GM21825 (cell line): ENCODE results near the gene POMC.
"Not testable (repeated sequence)": the region's sequence is repeated elsewhere in the genome, so short reads cannot be mapped to it uniquely, and the experiment has no call there.

Experiments
- ATAC-seq: cut with Tn5 transposase; IDR thresholded peaks from one replicate; pipeline ENCODE4 v1.9.1; 2021; ENCODE audit warnings: mild to moderate bottlenecking, moderate library complexity; ENCODE audit not compliant: unreplicated experiment

Gene POMC

DNA sequence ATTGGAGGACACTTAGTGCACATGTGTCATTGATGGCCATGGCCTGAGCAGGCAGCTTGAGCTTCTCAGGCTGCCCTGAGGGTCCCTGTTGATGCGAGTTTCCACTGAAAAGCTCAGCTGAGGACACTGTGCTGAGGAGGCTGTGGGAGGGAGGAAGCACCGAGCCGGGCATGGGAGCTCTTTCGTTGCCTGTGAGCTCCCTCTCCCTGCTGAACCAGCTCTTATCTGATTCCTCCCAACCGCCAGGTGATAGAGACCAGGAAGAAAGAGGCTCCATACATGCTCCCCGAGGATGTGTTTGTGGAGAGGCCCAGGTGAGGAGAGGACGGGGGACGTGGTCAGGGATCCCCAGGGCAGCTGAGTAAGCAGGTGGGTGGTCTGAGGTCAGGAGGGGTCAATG lies 27.3 kb downstream of the POMC start:
- ATAC-seq, result no peak

DNA sequence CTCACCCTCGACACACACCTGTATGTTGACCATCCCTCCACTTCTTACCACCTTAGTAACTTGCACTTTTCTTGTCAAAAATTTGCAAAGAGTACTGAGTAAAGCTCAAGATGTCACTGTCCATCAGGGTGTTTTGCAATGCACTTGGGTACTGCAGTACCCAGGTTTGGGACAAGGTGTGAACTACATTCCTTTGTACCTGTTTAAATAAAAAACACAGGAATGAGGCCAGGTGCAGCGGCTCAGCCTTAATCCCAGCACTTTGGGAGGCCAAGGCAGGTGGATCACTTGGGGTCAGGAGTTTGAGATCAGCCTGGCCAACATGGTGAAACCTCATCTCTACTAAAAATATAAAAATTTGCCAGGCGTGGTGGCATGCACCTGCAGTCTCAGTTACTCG lies 27.8 kb downstream of the POMC start:
- ATAC-seq, result not testable (repeated sequence)

DNA sequence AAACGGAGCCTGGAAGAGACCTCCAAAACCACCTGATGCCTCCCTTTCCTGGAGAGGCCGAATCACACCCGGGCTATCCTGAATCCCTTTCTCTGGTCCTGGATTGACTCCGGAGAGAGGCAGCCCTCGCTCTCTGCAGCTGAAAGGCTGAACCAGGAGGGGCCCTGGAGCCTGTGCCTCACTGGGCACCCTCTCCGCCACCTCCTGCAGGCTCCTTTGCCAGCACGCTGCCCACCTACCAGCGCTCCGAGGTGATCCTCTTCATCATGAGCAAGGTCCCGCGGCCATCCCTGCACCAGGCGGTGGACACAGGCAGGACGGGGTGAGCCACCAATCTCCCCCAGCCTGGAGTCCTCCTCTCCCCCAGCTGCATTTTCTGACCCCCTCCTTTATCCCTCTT lies 35.7 kb downstream of the POMC start:
- no peak for ATAC-seq

DNA sequence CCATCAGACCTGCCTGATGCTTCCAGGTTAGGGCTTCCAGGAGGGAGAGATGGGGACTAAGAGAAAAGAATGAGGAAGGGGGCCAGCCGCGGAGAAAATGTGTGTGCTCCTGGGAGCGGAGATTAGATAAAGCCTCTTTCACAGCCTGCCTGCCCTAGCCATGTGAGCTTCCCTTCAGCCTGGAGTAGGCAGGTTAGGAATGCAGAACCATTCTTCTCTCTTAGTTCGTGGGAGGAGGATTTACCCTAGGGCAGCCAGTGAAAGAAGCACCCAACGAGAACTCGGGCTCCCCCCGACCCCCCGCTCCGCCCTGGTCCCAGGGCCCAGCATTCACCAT lies 36.1 kb downstream of the POMC start:
- ATAC-seq, result no peak

DNA sequence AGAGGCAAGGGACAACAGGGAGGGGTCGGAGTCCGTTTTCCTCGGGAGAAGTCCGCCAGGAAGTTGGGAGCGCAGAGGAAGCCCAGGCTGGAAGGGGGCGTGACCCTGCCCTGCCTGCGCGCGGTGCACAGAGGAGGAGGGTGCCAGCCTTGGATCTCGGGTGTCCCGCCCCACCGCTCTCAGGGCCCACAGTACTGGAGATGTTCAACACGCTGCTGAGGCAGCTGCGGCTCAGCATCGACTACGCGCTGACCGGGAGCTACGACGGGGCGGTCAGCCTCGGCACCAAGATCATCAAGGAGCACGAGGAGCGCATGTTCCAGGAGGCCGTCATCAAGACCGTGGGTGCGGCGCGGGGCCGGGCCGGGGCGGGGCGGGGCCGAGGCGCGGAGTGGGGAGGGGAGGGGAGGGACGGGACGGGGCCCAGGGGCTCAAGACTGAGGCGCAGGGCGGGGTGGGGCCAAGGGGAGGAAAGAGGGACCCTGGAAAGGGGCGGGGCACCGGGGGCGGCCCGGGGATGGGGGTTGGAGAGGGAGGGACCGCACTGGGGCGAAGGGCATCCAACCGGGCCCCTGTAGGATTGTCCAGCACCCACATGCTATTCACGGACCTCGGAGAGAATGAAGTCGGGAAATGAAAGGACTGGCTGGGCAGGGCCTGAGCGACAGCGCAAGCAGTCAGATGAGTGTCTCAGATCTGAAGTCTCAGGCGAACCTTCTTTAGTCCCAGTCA lies 36.6 kb downstream of the POMC start:
- ATAC-seq, result no peak

DNA sequence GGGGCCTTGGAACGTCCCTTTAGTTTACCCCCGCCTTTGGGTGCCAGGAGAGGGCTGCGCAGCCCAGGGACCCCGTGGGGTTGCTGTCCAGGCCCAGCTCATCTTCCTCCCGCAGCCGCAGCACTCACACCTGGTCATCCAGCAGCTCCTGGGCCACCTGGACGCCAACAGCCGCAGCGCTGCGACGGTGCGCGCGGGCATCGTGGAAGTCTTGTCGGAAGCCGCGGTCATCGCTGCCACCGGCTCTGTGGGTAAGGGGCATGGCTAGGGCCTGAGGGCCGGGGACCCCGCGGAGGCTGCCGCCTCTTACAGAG lies 37.2 kb downstream of the POMC start:
- ATAC-seq, result no peak

DNA sequence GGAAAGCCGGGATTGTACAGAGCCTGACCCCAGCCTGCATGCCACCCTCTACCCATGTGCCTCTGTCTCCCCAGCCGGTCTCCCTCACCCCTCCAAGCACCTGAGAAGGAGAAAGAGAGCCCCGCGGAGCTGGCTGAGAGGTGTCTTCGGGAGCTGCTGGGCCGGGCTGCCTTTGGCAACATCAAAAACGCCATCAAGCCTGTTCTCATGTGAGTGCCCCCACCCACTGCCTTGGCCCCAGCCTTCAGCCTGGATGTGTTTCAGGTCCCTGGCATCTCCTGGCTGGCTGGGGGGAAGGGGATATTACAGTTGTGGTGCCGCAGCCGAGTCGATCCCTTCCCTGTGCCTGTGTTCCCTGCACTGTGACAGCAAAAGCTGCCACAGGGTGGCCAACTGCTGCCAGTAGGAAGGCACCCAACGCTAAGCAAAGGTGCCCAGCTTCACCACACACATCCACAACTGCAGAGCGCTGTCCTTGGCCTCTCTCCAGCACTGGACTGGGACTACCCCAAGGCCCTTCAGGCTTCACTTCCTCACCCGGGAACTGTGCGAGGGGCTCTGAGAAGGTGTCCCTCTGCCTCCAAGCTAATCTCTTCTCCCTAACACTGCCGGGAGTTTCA lies 38.4 kb downstream of the POMC start:
- ATAC-seq, result no peak

DNA sequence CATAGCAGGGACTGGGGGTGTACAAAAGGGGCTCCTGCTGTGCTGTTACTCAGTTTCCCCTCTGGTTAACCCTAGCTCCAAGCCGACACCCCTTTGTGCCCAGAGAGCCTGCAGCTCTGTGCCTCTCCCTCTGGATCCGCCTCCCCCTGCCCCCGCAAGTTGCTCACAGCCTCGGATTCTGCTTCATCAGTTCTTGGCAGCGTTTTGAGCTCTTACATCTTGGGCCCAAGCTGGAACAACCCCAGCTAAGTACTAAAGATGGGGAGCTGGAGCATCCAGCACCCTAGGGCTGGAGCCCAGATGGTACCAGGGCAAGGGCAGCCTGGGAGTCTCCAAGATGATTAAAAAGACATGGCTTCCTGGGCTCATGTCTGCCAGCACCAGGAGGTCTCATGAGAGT lies 40.7 kb downstream of the POMC start:
- no peak for ATAC-seq

DNA sequence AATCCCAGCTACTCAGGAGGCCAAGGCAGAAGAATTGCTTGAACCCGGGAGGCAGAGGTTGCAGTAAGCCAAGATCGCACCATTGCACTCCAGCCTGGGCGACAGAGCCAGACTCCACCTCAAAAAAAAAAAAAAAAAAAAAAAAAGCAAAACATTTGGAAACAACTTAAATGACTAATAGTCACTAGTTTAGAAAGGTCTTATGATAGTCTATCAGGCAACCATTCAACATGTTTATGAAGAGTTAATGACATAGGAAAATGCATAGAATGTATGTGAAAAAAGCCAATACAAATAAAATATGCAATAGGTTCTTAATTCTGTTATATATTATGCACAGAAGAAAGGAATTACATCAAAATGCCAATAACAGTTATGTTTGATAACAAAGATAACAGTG lies 41.3 kb downstream of the POMC start:
- ATAC-seq, result not testable (repeated sequence)

DNA sequence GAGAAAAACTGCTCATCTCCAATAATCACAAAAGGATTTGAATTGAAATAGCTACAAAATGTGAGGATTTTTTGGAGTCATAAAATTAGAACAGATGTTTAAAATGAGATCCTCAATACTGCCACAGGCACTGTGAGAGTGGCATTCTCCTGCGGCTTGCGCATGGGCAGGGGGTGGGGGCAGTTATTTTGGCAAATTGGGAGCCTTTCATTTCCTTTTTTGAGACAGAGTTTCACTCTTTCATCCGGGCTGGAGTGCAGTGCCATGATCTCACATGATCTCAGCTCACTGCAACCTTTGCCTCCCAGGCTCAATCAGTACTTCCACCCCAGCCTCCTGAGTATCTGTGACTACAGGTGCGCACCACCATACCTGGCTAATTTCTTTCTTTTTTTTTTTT lies 42.4 kb downstream of the POMC start:
- no peak for ATAC-seq

DNA sequence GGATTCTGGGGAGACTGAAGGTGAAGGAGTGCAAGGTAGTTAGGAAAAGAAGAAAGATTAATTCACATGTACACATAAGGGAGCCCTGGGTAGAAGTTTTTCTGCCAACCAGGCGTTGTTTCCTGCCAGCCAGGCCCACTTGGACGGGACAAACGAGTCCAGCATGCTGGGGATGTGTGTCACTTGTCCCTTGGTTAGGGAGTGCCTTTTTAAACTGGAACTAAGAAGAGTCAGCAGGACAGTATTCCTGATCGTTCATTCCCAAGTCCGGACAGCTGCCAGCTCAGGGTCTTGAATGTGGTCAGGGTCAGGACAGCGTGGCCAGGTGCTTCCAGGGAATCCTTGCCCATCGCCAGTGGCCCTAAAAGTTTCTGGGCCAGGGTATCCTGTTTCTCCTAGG lies 43.2 kb downstream of the POMC start:
- no peak for ATAC-seq

DNA sequence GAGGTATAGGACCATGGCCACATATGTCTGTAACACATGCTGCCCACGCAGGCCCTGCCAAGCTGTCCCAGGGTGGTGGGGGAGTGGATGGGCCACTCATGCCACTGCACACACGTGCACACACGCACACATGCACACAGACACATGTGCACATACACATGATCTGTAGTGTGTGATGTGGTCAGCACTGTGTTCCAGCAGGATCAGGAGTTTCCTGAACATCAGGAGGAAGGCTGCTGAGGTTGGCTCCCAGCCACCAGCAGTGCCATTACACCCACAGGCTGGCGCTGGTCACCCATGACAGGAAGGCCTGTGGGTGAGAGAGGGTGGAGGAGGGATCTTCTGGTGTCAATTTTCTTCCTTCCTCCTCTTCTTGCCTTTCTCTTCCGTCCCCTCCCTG lies 44.7 kb downstream of the POMC start:
- ATAC-seq, result no peak

DNA sequence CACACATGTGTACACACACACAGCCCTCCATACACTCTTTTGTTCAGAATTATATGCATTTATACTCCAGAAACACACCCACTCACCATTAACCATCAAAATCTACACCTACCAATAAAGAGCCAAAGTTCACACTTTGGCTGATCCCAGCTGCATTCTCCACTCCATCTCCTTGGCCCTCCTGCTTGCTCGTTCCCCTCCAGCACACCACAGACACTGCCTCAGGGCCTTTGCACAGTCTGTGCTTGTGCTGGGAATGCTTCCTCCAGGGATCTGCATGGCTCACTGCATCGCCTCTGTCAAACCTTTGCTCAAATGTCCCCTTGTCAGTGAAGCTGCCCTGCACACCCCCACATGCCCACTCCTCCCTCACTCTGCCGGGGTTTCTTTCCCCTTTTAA lies 46.0 kb downstream of the POMC start:
- ATAC-seq, result no peak

DNA sequence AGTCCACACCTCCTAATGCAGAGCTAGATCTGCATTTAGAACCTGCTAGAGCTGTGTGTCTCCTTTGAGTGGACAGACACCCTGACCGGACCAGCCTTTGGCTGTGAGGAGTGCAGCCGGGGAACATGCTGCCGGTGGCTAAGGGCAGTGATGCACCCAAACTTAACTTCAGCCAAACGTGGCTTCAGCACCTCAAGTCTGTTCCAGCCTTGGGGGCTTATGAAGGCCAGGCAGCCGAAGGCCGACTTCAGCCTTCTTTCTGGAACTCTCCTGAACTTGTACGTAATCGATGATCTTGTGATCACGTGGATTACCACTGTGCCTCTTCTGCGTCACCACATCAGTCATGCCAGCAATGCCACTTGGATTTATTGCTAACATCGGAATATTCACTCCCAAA lies 49.1 kb downstream of the POMC start:
- no peak for ATAC-seq

DNA sequence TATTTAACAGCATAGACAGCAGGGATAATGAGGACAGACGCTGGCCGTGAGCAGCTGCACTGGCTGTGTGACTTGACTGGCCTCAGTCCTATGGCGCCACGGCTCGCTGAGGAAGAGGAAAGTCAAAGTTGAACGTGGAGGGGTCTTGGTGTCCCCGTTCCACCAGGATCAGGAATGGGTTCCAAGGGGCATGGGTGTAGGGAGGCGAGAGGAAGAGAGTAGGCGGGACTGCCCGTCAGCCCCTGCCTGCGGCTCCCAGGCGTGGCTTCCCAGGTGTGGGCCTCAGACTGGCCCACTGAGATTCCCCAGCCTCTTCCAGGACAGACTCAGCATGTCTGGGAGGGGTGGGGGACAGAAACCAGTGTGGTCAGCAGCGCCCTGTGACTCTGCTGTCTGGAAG lies 51.4 kb downstream of the POMC start:
- ATAC-seq, result no peak

DNA sequence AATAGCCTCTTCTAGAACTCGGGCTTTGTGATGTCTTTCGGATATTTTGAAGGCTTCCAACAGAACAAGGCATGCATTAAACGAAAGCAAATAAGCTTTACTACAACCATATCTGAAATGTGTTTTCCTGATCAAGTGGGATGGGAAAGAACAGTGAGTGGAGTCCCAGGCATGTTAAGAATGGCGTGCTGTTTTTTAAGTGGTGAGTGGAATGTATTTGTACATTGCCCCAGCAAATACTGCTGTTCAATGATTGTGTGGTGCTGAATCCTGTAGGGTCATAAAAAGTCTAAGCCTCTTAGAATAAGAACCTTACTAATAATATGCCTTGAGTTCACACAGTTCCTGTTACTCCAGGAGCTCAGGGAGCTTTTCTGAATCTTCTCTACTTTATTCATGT lies 52.5 kb downstream of the POMC start:
- ATAC-seq, result no peak

DNA sequence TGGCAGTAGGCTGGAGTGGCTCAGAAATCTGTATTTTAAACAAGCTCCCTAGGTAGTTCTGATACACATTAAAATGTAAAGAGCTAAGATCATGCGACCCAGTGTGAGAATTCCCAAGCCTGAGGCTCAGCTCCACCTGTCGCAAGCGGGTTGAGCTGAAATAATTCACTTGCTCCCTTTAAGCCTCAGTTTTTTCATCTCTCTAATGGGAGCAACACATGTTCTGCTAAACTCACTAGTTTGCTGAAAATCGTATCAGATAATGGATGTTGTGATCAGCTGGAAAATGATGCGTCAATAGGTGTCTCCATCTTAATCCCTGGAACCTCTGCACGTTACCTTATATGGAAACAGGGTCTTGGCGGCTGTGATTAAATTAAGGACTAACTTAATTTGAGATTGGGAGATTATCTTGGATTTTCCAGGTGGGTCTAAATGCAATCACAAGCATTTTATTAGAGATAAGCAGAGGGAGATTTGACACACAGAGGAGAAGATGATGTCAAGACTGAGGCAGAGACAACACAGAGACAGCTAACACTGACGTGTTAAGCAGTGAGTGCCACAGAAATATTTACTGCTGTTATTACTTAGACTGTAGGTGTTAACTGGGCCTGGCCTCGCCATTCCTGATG lies 53.0 kb downstream of the POMC start:
- ATAC-seq, result no peak

DNA sequence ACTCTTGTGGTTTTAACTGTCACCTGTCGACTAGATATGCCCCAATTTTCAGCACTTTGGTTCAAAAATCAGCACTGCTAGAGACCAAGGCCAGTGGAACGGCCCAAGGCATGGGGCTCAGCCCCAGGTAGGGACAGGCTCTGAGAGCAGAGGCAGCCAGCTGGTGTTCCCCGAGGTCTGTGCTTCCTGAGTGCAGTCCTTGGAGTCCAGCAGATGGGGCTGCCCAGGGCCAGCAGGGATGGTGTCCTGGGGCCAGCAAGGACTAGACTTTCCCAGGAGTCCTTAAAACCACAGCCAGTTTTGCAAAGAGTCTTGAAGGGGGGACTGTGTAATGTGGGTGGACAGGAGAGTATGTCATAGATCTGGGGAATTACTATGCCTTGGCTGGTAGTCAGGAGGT lies 56.3 kb downstream of the POMC start:
- ATAC-seq, result no peak
